ENCODE data around the gene C18orf63.

The C18orf63 gene

GRCh38 chr18:74353169-74353775 is 37.6 kb downstream of the C18orf63 start:
- Histone ChIP-seq H3K9ac (ENCODE audit: low read length) (no peak overlapping the region), H3K9me3 (ENCODE audit: control insufficient read depth, insufficient read depth, low read depth, low read length) (no peaks in the 10 kb centered on the region), H3K27ac (ENCODE audit: low read depth, low read length) (no peak overlapping the region), H3K4me3 (ENCODE audit: low read depth, low read length) (no peak overlapping the region), H3K27me3 (ENCODE audit: control insufficient read depth, insufficient read depth, low read length) (no peaks in the 10 kb centered on the region), H3K36me3 (ENCODE audit: control insufficient read depth, insufficient read depth, low read length) (no peaks in the 10 kb centered on the region), H3K4me1 (ENCODE audit: control insufficient read depth, insufficient read depth, low read length) (no peaks in the 10 kb centered on the region)

GRCh38 chr18:74356959-74357358 is 41.3 kb downstream of the C18orf63 start:
- no peaks in the 10 kb centered on the region for H3K36me3 ChIP-seq (ENCODE audit: control insufficient read depth, insufficient read depth, low read length)
- no peaks in the 10 kb centered on the region for H3K27me3 ChIP-seq (ENCODE audit: control insufficient read depth, insufficient read depth, low read length)
- H3K4me3 ChIP-seq (ENCODE audit: low read depth, low read length), result no peak overlapping the region
- H3K27ac ChIP-seq (ENCODE audit: low read depth, low read length), result no peak overlapping the region
- H3K4me1 ChIP-seq (ENCODE audit: control insufficient read depth, insufficient read depth, low read length), result no peaks in the 10 kb centered on the region
- H3K9me3 ChIP-seq (ENCODE audit: control insufficient read depth, insufficient read depth, low read depth, low read length), result no peaks in the 10 kb centered on the region
- no peak overlapping the region for H3K9ac ChIP-seq (ENCODE audit: low read length)

- no peak overlapping the region for H3K9ac ChIP-seq (ENCODE audit: low read length)
- H3K4me1 ChIP-seq (ENCODE audit: control insufficient read depth, insufficient read depth, low read length), result no peaks in the 10 kb centered on the region
These were observed 45.4 kb downstream of the C18orf63 start for GRCh38 chr18:74360852-74361655.

GRCh38 chr18:74367905-74368304 is 52.3 kb downstream of the C18orf63 start:
- H3K27me3 ChIP-seq (ENCODE audit: control insufficient read depth, insufficient read depth, low read length), result no peaks in the 10 kb centered on the region
- no peaks in the 10 kb centered on the region for H3K36me3 ChIP-seq (ENCODE audit: control insufficient read depth, insufficient read depth, low read length)
- H3K4me1 ChIP-seq (ENCODE audit: control insufficient read depth, insufficient read depth, low read length), result no peaks in the 10 kb centered on the region
- H3K4me3 ChIP-seq (ENCODE audit: low read depth, low read length), result no peak overlapping the region
- no peak overlapping the region for H3K9ac ChIP-seq (ENCODE audit: low read length)
- H3K9me3 ChIP-seq (ENCODE audit: control insufficient read depth, insufficient read depth, low read depth, low read length), result no peaks in the 10 kb centered on the region
- H3K27ac ChIP-seq (ENCODE audit: low read depth, low read length), result no peak overlapping the region

More at GRCh38 chr18:74360852-74361655, 45.4 kb downstream of the C18orf63 start:
- Histone ChIP-seq H3K36me3 (ENCODE audit: control insufficient read depth, insufficient read depth, low read length) (no peaks in the 10 kb centered on the region), H3K27ac (ENCODE audit: low read depth, low read length) (no peak overlapping the region), H3K9me3 (ENCODE audit: control insufficient read depth, insufficient read depth, low read depth, low read length) (no peaks in the 10 kb centered on the region), H3K4me3 (ENCODE audit: low read depth, low read length) (no peak overlapping the region), H3K27me3 (ENCODE audit: control insufficient read depth, insufficient read depth, low read length) (no peaks in the 10 kb centered on the region)

- Histone ChIP-seq H3K9ac (ENCODE audit: low read length) (no peak overlapping the region), H3K4me1 (ENCODE audit: control insufficient read depth, insufficient read depth, low read length) (no peaks in the 10 kb centered on the region), H3K27me3 (ENCODE audit: control insufficient read depth, insufficient read depth, low read length) (no peaks in the 10 kb centered on the region), H3K27ac (ENCODE audit: low read depth, low read length) (no peak overlapping the region), H3K36me3 (ENCODE audit: control insufficient read depth, insufficient read depth, low read length) (no peaks in the 10 kb centered on the region), H3K4me3 (ENCODE audit: low read depth, low read length) (no peak overlapping the region), H3K9me3 (ENCODE audit: control insufficient read depth, insufficient read depth, low read depth, low read length) (no peaks in the 10 kb centered on the region)
These were observed 53.5 kb downstream of the C18orf63 start for GRCh38 chr18:74368901-74369705.

GRCh38 chr18:74370115-74370514 is 54.5 kb downstream of the C18orf63 start:
- no peaks in the 10 kb centered on the region for H3K9me3 ChIP-seq (ENCODE audit: control insufficient read depth, insufficient read depth, low read depth, low read length)

GRCh38 chr18:74373428-74373827 is 57.8 kb downstream of the C18orf63 start:
- Histone ChIP-seq H3K27me3 (ENCODE audit: control insufficient read depth, insufficient read depth, low read length) (no peaks in the 10 kb centered on the region), H3K27ac (ENCODE audit: low read depth, low read length) (no peak overlapping the region), H3K4me3 (ENCODE audit: low read depth, low read length) (no peak overlapping the region), H3K4me1 (ENCODE audit: control insufficient read depth, insufficient read depth, low read length) (no peaks in the 10 kb centered on the region), H3K36me3 (ENCODE audit: control insufficient read depth, insufficient read depth, low read length) (no peaks in the 10 kb centered on the region), H3K9ac (ENCODE audit: low read length) (no peak overlapping the region), H3K9me3 (ENCODE audit: control insufficient read depth, insufficient read depth, low read depth, low read length) (no peaks in the 10 kb centered on the region)

More at GRCh38 chr18:74370115-74370514, 54.5 kb downstream of the C18orf63 start:
- no peak overlapping the region for H3K27ac ChIP-seq (ENCODE audit: low read depth, low read length)
- H3K27me3 ChIP-seq (ENCODE audit: control insufficient read depth, insufficient read depth, low read length), result no peaks in the 10 kb centered on the region
- H3K4me1 ChIP-seq (ENCODE audit: control insufficient read depth, insufficient read depth, low read length), result no peaks in the 10 kb centered on the region
- no peak overlapping the region for H3K4me3 ChIP-seq (ENCODE audit: low read depth, low read length)
- no peaks in the 10 kb centered on the region for H3K36me3 ChIP-seq (ENCODE audit: control insufficient read depth, insufficient read depth, low read length)
- no peak overlapping the region for H3K9ac ChIP-seq (ENCODE audit: low read length)

GRCh38 chr18:74375999-74376398 is 60.4 kb downstream of the C18orf63 start:
- Histone ChIP-seq H3K9me3 (ENCODE audit: control insufficient read depth, insufficient read depth, low read depth, low read length) (peaks cover 15% of the 10 kb centered on the region), H3K9ac (ENCODE audit: low read length) (no peak overlapping the region), H3K27ac (ENCODE audit: low read depth, low read length) (no peak overlapping the region), H3K36me3 (ENCODE audit: control insufficient read depth, insufficient read depth, low read length) (no peaks in the 10 kb centered on the region), H3K4me3 (ENCODE audit: low read depth, low read length) (no peak overlapping the region), H3K4me1 (ENCODE audit: control insufficient read depth, insufficient read depth, low read length) (no peaks in the 10 kb centered on the region), H3K27me3 (ENCODE audit: control insufficient read depth, insufficient read depth, low read length) (no peaks in the 10 kb centered on the region)

GRCh38 chr18:74376523-74376922 is 60.9 kb downstream of the C18orf63 start:
- no peaks in the 10 kb centered on the region for H3K36me3 ChIP-seq (ENCODE audit: control insufficient read depth, insufficient read depth, low read length)
- H3K27me3 ChIP-seq (ENCODE audit: control insufficient read depth, insufficient read depth, low read length), result no peaks in the 10 kb centered on the region
- peaks cover 19% of the 10 kb centered on the region for H3K9me3 ChIP-seq (ENCODE audit: control insufficient read depth, insufficient read depth, low read depth, low read length)
- no peak overlapping the region for H3K4me3 ChIP-seq (ENCODE audit: low read depth, low read length)
- H3K27ac ChIP-seq (ENCODE audit: low read depth, low read length), result no peak overlapping the region
- H3K9ac ChIP-seq (ENCODE audit: low read length), result no peak overlapping the region
- no peaks in the 10 kb centered on the region for H3K4me1 ChIP-seq (ENCODE audit: control insufficient read depth, insufficient read depth, low read length)

- Histone ChIP-seq H3K9me3 (ENCODE audit: control insufficient read depth, insufficient read depth, low read depth, low read length) (peaks cover 31% of the 10 kb centered on the region), H3K27me3 (ENCODE audit: control insufficient read depth, insufficient read depth, low read length) (no peaks in the 10 kb centered on the region), H3K4me3 (ENCODE audit: low read depth, low read length) (no peak overlapping the region), H3K36me3 (ENCODE audit: control insufficient read depth, insufficient read depth, low read length) (no peaks in the 10 kb centered on the region), H3K4me1 (ENCODE audit: control insufficient read depth, insufficient read depth, low read length) (no peaks in the 10 kb centered on the region), H3K9ac (ENCODE audit: low read length) (no peak overlapping the region), H3K27ac (ENCODE audit: low read depth, low read length) (no peak overlapping the region)
These were observed 62.1 kb downstream of the C18orf63 start for GRCh38 chr18:74377776-74378175.

- Histone ChIP-seq H3K4me3 (ENCODE audit: low read depth, low read length) (no peak overlapping the region), H3K4me1 (ENCODE audit: control insufficient read depth, insufficient read depth, low read length) (no peaks in the 10 kb centered on the region), H3K27ac (ENCODE audit: low read depth, low read length) (no peak overlapping the region), H3K9me3 (ENCODE audit: control insufficient read depth, insufficient read depth, low read depth, low read length) (peaks cover 32% of the 10 kb centered on the region), H3K27me3 (ENCODE audit: control insufficient read depth, insufficient read depth, low read length) (no peaks in the 10 kb centered on the region), H3K36me3 (ENCODE audit: control insufficient read depth, insufficient read depth, low read length) (no peaks in the 10 kb centered on the region), H3K9ac (ENCODE audit: low read length) (no peak overlapping the region)
These were observed 62.6 kb downstream of the C18orf63 start for GRCh38 chr18:74378179-74378682.

Data from HUES6 (cell line).